ENCODE measurements around the gene SARM1.
A peak's percentile ranks its signal among the peaks of the same experiment; 100 is the strongest.
"Not testable (repeated sequence)": the region's sequence is repeated elsewhere in the genome, so short reads cannot be mapped to it uniquely, and the experiment has no call there.

SARM1 gene

GRCh38 chr17:28371245-28372202, at the start of gene SARM1:
SARM1 (plus strand) TSS chr17:28371694; CDS start chr17:28372033, 339 bp downstream.
- peak; percentile 62 for DNase-seq (ENCODE audit: low read depth)

GRCh38 chr17:28324267-28324745, 47.2 kb upstream of the SARM1 start:
- DNase-seq (ENCODE audit: low read depth) = no peak

- no peak for DNase-seq (ENCODE audit: low read depth)
These were observed 46.7 kb upstream of the SARM1 start for GRCh38 chr17:28324781-28325180.

GRCh38 chr17:28325211-28325610, 46.3 kb upstream of the SARM1 start:
- DNase-seq (ENCODE audit: low read depth) = no peak

- DNase-seq (ENCODE audit: low read depth) = no peak
These were observed 45.4 kb upstream of the SARM1 start for GRCh38 chr17:28326114-28326513.

DNA sequence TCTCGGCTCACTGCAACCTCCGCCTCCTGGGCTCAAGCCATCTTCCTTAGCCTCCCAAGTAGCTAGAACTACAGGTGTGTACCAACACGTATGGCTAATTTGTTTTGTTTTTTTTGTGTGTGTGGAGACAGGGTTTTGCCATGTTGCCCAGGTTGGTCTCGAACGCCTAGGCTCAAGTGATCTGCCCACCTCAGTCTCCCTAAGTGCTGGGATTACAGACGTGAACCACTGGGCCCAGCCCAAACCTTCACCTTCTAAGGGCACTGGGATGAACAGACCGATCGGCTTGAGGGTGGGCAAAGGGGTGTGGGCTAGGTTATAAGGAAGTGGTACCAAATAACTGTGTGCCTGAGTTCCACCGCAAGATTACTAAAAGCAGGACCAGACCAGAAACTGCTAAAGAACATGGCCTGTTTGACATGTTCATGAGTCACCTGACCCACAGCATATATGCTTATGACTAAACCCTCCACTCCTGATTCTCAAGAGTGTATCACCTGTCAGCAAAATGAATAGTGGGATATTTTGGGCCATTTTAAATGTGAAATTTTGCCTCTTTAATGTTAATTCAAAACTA, 44.4 kb upstream of the SARM1 start:
- DNase-seq (ENCODE audit: low read depth) = no peak

GRCh38 chr17:28327709-28328108, 43.8 kb upstream of the SARM1 start:
- peak; percentile 15 for DNase-seq (ENCODE audit: low read depth)

DNA sequence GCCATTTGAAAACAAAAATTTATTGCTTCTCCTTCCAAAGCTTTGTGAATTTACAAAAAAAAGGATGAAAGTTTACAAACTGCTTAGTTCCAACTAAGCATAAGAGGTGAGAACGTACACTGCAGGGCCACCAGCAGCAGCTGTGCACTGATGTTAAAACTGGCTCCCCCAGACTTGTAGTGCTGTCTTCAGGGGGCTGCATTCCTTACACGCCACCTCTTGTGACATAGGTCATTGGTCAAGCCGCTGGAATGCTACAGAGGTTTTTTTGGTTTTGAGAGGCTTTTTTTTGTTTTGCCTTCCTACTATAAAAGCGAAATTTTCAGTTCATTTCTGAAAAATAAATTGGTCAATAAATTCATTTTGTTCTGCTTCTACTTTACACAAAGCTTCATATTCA, 43.2 kb upstream of the SARM1 start:
- peak; percentile 19 for DNase-seq (ENCODE audit: low read depth)

DNA sequence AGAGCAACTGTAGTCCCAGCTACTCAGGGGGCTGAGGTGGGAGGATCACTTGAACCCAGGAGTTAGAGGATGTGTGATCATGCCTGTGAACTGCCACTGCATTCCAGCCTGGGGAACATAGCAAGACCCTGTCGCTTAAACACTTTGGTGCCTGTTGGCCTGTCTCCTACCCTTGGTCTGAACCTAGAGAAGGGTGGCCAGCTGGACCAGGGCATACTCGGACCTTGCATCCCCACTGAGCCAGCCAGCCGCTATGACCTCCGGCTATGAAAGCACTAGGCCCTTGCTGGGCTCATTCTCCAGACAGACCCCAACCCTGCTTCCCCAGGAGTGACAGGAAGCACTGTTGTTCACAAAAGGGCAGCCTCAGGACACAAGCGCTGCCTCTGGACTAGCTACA, 40.8 kb upstream of the SARM1 start:
- no peak for DNase-seq (ENCODE audit: low read depth)

DNA sequence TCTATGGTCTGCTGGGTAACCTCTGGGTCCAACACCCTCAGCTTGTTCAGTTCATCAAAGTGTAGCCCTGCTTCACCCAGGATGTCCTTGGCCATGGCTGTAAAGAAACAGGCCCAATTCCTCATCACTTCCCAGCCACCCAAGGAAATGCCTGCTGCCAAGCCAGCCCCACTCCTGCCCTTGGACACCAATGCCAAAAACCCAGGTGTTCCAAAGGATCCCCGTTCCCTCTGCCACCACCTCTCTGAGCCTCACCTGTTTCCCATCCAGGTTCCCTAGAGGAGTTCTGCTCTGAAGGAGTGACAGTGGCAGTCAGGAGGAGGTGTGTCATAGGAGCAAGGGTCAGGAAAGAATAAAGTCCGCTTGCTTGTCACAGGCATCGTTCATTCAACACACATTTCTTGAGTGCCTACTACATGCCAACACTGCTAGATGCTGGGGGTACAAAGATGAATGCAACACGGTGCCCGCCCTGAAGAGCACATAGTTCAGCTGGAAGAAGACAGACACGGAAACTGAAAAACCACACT, 39.5 kb upstream of the SARM1 start:
- DNase-seq (ENCODE audit: low read depth) = no peak

DNA sequence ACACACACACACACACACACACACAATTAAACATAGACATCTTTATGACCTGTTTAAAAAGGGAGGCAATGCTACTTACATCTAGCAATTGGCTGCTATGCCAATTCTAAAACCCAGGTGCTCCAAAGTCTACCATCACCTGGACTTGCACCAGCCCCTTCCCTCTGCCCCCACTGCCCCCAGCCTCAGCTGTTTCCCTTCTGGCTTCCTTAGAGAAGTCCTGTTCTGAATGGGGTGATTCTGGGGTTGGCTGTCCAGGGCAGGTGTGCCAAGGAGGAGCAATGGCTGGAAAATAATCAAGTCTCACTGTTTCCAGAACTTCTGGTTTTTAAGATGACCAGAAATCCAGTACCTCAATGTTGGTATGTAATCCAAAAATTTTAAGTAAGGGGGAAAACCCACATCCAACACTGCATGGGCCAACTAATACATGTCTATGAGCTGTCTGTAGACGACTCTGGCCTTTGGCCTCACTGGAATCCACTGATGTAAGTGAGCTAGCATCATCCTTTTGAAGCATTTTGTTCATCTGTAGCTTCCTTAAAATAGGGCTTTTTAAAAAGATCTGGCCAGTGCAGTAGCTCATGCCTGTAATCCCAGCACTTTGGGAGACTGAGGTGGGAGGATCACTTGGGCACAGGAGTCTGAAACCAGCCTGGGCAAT, 38.3 kb upstream of the SARM1 start:
- no peak for DNase-seq (ENCODE audit: low read depth)

DNA sequence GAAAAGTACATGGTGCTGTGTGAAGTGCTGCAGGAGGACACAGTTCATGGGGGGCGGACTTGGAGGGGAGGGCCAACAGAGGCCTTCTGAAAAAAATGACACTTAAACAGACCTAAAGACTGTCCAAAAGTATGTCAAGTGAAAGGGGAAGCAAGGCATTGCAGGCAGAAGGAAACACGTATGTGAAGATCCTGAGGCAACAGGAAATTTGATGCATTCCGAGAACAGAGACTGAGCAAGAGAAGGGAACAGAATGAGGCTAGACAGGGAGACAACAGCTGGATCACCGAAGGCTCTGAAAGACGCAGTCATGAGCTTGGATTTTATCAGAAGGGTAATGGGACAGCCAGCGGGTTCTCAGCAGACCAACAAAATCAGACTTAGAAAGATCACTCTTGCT, 37.3 kb upstream of the SARM1 start:
- DNase-seq (ENCODE audit: low read depth) = peak; percentile 20

DNA sequence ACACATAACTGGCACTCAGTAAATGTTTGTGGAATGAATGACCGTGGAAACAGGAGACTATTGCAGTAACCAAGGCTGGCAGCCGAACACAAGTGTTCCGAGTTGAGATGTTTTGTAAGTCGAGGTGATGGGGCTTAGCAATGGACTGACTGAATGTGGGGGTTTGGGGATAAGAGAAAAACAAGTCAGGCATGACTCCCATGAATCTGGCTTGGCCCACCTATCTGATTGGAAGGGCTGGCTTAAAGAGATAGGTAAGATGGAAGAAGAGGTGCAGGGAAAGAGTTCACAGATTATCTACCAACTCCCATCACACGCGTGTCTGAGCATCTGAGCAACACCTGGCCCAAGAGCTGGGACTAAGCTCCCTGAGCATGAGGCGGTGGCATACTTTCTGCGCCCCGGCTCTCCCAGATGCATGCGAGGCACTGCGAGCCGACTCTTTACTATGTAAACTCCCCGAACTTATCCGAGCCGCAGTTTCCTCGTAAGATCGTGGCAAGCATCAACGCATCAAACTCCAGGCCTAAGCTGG, 36.8 kb upstream of the SARM1 start:
- peak; percentile 15 for DNase-seq (ENCODE audit: low read depth)

DNA sequence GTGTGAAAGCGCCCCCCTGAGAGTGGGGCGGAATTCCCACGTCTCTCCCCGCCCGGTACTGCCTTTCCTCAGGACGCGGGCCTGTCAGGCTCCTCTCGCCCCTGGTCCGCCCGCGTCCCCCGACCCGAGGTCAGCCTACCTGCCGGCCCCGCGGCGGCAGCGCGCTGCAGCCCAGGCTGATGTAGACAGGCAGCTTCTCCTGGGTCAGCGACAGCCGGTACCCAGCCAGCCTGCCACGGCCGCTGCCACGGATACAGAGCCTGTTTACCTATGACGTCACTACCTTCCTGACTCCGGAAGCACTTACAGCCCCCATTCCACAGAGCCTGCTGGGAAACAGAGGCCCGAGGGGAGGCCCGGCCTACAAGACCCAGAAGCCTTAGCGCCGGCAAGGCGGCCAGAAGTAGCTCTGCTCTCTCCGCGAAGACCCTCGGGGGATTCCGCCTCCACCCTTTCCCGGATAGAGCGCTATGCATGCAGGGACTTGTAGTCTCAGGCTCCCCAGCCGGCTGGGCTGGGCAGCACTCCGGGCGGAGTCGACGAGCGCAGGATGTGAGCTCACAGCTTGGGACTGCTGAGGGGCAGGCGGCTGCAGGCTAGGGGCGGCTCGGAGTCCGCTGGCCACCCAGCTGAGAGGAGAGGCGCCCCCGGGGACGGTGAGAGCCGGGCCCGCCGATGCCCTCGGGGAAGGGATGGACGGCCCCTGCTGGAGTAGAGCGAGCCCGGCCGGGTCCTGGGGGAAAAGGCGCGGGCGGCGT, 36.1 kb upstream of the SARM1 start, which contains the start of the genes IFT20 and TNFAIP1:
Gene IFT20 (minus strand): TSS at position 272 of the 758 bp plus-strand sequence. CDS start 3,487 bp downstream, outside the sequence.
Gene TNFAIP1 (plus strand): TSS at position 561 of the 758 bp plus-strand sequence. CDS start 3,761 bp downstream, outside the sequence.
- peak; percentile 100 for DNase-seq (ENCODE audit: low read depth)

DNA sequence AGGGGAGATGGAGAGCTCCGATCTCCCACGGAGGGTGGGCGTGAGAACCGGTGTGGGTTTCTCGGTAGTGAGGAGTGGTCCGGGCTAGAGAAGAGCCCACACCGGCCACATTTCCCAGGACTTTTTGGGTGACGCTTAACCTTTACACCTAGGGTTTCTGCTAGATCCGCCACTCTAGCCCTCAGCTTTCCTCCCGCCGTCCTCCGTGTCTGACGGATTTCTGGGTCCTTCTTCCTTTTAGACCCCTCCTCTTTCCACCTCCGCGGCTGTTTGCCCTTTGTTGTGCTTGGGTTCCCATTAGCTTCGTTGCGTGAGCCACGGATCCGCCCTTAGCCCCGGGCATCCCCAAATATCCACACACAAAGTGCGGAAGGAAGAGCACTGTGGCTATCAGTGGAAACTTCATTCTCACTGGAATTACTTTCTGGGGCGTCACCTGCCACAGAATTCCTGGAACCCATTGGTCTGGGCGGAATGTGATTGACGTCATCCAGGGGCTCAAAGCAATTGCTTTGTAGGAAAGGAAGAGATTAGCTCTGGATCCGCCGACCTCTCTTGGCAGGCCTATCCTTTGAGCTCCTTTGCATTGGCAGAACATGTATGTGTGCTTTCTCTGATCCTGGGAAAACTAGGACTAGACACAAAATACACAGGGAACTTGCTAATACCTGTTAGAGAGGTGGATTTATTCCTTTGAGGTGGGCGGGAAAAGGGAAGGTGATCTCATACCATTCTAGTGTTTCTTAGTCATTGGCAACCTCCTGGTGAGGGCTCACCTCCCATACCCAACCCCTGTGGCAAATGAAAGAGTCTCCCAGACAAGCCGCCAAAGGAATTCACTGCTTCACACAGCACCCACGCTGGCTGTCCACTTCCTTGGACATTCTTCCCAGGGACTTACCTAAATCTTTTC, 35.3 kb upstream of the SARM1 start:
- DNase-seq (ENCODE audit: low read depth) = peak; percentile 71

DNA sequence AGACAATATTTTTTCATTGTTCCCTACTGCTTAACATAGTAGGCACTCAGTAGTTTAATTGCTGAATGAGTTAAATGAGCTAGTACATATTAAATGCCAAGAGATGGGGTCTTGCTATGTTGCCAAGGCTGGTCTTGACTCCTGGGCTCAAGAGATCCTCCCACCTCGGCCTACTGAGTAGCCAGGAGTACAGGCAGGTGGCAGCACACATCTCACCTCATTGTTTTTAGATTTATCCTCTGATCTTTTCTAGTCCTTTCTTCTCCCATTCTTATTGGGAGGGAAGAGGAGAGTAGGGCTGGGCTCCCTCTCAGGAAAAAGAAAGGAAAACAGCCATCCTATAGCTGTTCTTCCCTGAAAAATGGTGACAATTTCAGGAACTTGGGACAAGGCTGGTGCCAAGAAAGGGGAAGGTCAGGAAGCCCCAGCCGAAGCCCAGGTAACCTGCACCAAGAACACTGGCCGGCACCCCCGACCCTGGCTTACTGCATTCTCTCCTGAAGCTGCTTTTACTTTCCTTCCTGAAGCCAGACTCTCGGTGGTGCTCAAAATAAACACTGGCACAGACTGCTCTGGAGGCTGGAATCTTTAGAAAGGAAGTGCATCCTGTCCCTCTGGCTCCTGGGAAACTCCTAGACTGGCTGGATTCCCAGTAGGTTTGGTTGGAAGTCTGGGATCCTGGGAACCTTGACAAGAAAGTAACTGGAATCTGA, 33.3 kb upstream of the SARM1 start:
- DNase-seq (ENCODE audit: low read depth) = peak; percentile 34

DNA sequence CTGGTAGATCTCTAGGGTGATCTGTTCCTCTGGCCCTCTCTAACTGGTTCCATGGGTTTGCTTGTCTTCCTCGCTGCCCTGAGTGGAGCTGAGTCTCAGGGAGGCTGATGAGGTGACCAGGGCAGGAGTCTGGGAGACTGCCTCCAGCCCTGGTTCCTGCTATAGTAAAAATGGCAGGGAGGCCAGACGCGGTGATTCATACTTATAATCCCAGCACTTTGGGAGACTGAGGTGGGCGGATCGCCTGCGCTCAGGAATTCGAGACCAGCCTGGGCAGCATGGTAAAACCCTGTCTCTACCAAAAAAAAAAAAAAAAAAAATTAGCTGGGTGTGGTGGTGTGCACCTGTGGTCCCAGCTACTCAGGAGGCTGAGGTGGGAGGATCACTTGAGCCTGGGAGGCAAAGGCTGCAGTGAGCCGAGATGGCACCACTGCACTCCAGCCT, 32.7 kb upstream of the SARM1 start:
- DNase-seq (ENCODE audit: low read depth) = not testable (repeated sequence)

DNA sequence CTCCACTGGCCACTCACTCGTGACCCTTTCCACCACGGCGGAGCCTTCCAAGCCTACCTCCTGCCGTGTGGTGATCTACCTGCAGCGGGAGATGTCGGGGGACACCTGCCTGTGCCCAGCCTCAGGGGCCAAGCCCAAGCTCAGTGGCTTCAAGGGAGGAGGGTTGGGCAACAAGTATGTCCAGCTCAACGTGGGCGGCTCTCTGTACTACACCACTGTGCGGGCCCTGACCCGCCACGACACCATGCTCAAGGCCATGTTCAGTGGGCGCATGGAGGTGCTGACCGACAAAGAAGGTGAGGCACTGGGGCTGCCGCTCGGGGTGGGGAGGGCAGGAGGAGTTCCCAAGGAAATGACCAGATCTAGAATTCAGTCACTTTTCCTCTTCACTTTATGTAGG, 32.1 kb upstream of the SARM1 start:
- DNase-seq (ENCODE audit: low read depth) = no peak

GRCh38 chr17:28340374-28340773, 31.1 kb upstream of the SARM1 start:
- DNase-seq (ENCODE audit: low read depth) = no peak
